GM21526 (cell line): Measurements from ENCODE around the gene LRP1B.
"Not testable (repeated sequence)": the region's sequence is repeated elsewhere in the genome, so short reads cannot be mapped to it uniquely, and the experiment has no call there.

Experiments
- ATAC-seq: cut with Tn5 transposase; IDR thresholded peaks from one replicate; pipeline ENCODE4 v1.9.1; 2021; ENCODE audit warnings: moderate library complexity; ENCODE audit not compliant: unreplicated experiment, low FRiP score

The LRP1B gene

GRCh38 chr2:140353541-140353940 is 1777.3 kb downstream of the LRP1B start:
- ATAC-seq, result no peak

GRCh38 chr2:140351692-140352091 is 1779.1 kb downstream of the LRP1B start:
- no peak for ATAC-seq

- no peak for ATAC-seq
Measured at GRCh38 chr2:140349695-140350094, 1781.1 kb downstream of the LRP1B start.

- no peak for ATAC-seq
Measured at GRCh38 chr2:140348826-140349225, 1782.0 kb downstream of the LRP1B start.

GRCh38 chr2:140344838-140345237 is 1786.0 kb downstream of the LRP1B start:
- no peak for ATAC-seq

- not testable (repeated sequence) for ATAC-seq
Measured at GRCh38 chr2:140344266-140344665, 1786.5 kb downstream of the LRP1B start.

- ATAC-seq, result no peak
Measured at GRCh38 chr2:140338795-140339194, 1792.0 kb downstream of the LRP1B start.

GRCh38 chr2:140337061-140337460 is 1793.8 kb downstream of the LRP1B start:
- ATAC-seq, result no peak

GRCh38 chr2:140316345-140316744 is 1814.5 kb downstream of the LRP1B start:
- no peak for ATAC-seq

- no peak for ATAC-seq
Measured at GRCh38 chr2:140311905-140312304, 1818.9 kb downstream of the LRP1B start.

- ATAC-seq, result no peak
Measured at GRCh38 chr2:140308706-140309105, 1822.1 kb downstream of the LRP1B start.

- ATAC-seq, result no peak
Measured at GRCh38 chr2:140307532-140307931, 1823.3 kb downstream of the LRP1B start.

GRCh38 chr2:140295767-140296166 is 1835.0 kb downstream of the LRP1B start:
- no peak for ATAC-seq

- no peak for ATAC-seq
Measured at GRCh38 chr2:140288726-140289125, 1842.1 kb downstream of the LRP1B start.

- no peak for ATAC-seq
Measured at GRCh38 chr2:140288213-140288612, 1842.6 kb downstream of the LRP1B start.

GRCh38 chr2:140286377-140286776 is 1844.4 kb downstream of the LRP1B start:
- no peak for ATAC-seq

GRCh38 chr2:140277344-140277743 is 1853.5 kb downstream of the LRP1B start:
- not testable (repeated sequence) for ATAC-seq

GRCh38 chr2:140276661-140277060 is 1854.2 kb downstream of the LRP1B start:
- ATAC-seq, result no peak

- no peak for ATAC-seq
Measured at GRCh38 chr2:140275427-140275826, 1855.4 kb downstream of the LRP1B start.

GRCh38 chr2:140274891-140275290 is 1855.9 kb downstream of the LRP1B start:
- no peak for ATAC-seq

- no peak for ATAC-seq
Measured at GRCh38 chr2:140273958-140274357, 1856.9 kb downstream of the LRP1B start.

- no peak for ATAC-seq
Measured at GRCh38 chr2:140273408-140273807, 1857.4 kb downstream of the LRP1B start.

- no peak for ATAC-seq
Measured at GRCh38 chr2:140270224-140270623, 1860.6 kb downstream of the LRP1B start.
